Occipital lobe (tissue), 3 donors: ENCODE measurements around the gene MORC3. TPM values are rescaled to one million over a fixed set of nuclear protein-coding genes. Genes with fewer than 3 reads are reported as not detected.

Source experiments
- DNase-seq: peaks from one replicate; lab custom pipeline; 2025; lab: John Stamatoyannopoulos, UW
- small RNA-seq: library from RNA; depleted of rRNA; stranded (forward); fragments of <200 nt; gene quantifications from one replicate; pipeline ENCODE3, GENCODE V24; 2014
- total RNA-seq: library from RNA; depleted of rRNA; stranded (reverse); fragments of >200 nt; gene quantifications from one replicate; pipeline ENCODE4 v1.2.3, GENCODE V29; 2014

Gene MORC3
- total RNA-seq, 1 donor from 2014 or later: 119 TPM

DNA sequence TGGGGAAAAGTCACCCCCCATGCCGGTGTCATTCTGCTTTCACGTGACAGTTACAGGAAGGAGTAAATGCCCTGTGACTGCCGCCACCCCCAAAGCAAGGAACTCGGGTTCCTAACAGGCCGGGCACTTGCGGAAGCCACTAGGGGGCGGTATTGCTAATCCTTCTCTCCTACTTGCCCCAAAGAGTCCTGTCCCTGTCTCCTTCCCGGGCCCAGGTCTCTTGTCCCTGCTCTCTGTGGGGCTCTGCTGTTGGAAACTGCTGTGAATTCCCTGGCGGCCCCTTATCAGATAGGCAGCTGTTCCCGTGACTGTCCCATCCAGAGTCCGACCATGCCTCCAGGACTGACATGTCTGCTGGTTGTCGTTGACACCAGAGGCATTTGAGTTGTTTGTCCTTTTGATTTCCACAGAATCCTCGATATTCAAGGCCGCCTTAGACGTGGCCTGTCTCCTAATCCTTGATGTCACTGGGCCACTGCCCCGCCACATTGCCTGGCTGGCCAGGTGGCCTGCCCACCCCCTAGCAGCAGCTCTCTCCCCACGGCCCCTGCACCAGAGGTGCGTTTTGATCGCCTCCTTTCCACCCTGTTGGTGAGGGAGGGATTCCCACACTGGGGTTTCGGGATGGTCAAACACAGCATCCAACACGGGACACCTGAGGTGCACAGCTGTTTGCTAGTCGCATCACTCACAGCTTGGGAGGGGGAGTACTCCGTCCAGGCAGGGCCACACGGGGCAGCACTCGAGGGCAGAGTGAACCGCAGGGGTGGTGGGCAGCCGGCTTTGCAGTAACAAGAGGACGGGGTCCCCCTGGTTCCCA lies 102.5 kb downstream of the MORC3 start:
- no peak for DNase-seq

DNA sequence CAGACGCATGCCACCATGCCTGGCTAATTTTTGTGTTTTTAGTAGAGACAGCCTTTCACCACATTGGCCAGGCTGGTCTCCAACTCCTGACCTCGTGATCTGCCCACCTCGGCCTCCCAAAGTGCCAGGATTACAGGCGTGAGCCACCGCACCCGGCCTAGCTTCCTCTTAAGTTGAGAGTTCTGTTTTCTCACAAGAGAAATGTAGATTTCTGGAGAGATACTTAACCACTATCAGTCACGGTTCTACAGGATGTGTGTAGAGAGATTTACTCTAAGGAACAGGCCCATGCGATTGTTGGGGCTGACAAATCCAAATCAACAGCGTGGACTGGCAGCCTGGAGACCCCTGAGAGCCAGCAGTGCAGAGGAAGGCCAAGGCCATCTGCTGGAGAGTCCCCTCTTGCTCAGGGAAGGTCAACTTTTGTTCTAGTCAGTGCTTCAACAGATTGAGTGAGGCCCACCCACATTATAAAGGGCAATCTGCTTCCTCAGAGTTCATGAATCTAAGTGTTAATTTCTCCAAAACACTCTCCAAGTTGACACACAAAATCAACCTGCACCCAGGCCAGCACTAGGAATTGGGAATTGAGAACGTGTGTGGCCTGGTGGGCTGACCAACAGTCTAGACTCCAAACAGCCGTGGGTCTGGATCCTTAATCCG lies 103.9 kb downstream of the MORC3 start:
- DNase-seq: no peak

DNA sequence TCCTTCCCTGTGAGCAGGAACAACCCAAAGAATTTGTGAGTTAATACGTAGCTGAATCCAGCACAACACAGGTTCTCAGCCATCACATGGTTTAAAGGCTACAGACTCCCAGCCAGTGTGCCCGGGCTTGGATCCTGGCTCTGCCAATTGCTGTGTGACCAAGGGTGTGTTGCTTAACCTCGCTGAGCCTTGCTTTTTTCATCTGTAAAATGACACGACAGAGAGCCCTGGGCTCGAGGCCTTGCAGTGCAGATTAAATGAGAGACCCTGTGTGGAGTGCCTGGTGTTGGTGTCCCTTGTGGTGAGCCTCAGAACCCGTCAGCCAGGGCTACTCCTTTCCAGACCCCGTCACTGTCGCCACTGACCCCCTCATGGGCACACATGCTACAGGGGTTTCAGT lies 104.6 kb downstream of the MORC3 start:
- no peak for DNase-seq

DNA sequence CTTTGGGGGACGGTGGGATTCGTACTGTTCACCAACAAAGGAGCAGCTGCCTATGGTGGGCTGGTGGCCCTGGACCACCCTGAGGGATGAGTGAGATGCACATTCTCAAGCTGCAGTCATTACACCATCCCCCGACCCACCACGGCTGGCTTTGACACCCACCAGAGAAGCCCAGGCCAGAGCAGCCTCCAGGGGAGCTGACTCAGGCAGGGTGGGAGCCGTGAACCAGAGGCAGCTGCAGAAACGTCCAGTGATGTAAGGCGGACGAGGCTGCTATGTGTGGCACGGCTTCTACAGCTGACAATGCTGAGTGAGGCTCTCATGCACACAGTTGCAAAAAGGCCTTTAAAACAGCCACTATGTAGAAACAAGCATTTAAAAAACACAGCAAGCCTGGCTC lies 105.3 kb downstream of the MORC3 start:
- DNase-seq: no peak

Small RNA genes lying within 50 kb of the gene (small RNA-seq; reads per million reads assigned to genes)
- not detected for gene ATP5MFP1

Other genes starting within 250 kb of the MORC3 start
- gene CBR3, start 185.1 kb upstream of the MORC3 start, total RNA-seq: 0.78 TPM
- gene DOP1B, start 163.4 kb upstream of the MORC3 start, total RNA-seq: 30.9 TPM
- gene CHAF1B, start 65.2 kb downstream of the MORC3 start, total RNA-seq: 1.6 TPM
- gene CLDN14, start 159.9 kb downstream of the MORC3 start, total RNA-seq: not detected